Body of pancreas (tissue), 4 donors: ENCODE data around the gene PLXNB2. TPM values are rescaled to one million over a fixed set of nuclear protein-coding genes. Genes with fewer than 3 reads are reported as not detected.
A peak's percentile ranks its signal among the peaks of the same experiment; 100 is the strongest.

Experiments
- ATAC-seq: fragments of 150-250 bp; one replicate; pipeline ENCODE4 v1.9.1; 2016
- DNase-seq, 4 donors: peaks; one replicate each; pipeline ENCODE4 v3.0.0-alpha.2; 2019
- H3K27ac ChIP-seq, 4 donors: fragments of 200-600 bp; sonication (generic); 1 replicate in 3 of 4; 2 replicates in 1 of 4; pipeline versions ENCODE4 v1.5.1 to v1.6.1; 2016 to 2019; ENCODE audit warnings: mild to moderate bottlenecking in 1 of 4, mixed read lengths in 1 of 4, moderate library complexity in 1 of 4
- H3K27me3 ChIP-seq, 2 donors: fragments of 200-600 bp; sonication (generic); one replicate each; pipeline ENCODE4 v1.6.0; 2016; ENCODE audit warnings: mild to moderate bottlenecking in 1 of 2
- H3K36me3 ChIP-seq, 2 donors: fragments of 200-600 bp; sonication (generic); replicated peaks in 1 of 2; 2 replicates each; pipeline ENCODE4 v1.5.1; 2016; ENCODE audit warnings: low read depth in 2 of 2; ENCODE audit not compliant: insufficient read depth in 1 of 2
- H3K4me1 ChIP-seq: fragments of 200-600 bp; sonication (generic); one replicate; pipeline ENCODE4 v1.6.0; 2016
- H3K4me3 ChIP-seq, 2 donors: fragments of 200-600 bp; sonication (generic); 1 replicate in 1 of 2; 2 replicates in 1 of 2; pipeline ENCODE4 v1.5.1; 2016 to 2019
- H3K9me3 ChIP-seq, 3 donors: fragments of 200-600 bp; sonication (generic); 1 replicate in 2 of 3; 2 replicates in 1 of 3; pipeline ENCODE4 v1.5.1; 2016
- POLR2A ChIP-seq, 3 donors: fragments of 450-650 bp; IDR thresholded peaks; one replicate each; pipeline ENCODE4 v1.6.1; 2016; ENCODE audit warnings: antibody characterized with exemption in 3 of 3, mild to moderate bottlenecking in 2 of 3
- WGBS, 2 donors: methylation state at CpG; one replicate each; pipeline ENCODE4 v1.1.5; 2017; 5-methylcytosine and 5-hydroxymethylcytosine counted together
- intact Hi-C: fragments of 100-400 bp; cut with DNase I; formaldehyde crosslinking; loops from one replicate; pipeline ENCODE4 v1.15.1; 2023
- total RNA-seq, 2 donors: library from RNA; depleted of rRNA; stranded (reverse); fragments of >200 nt; gene quantifications; one replicate each; pipeline ENCODE4 v1.1.0, GENCODE V29; 2016
- TF ChIP-seq, protein P1 (sequence below), 7 experiments: fragments of 450-650 bp in 4 of 7; fragments of 200-600 bp in 3 of 7; sonication (generic) in 3 of 7; IDR thresholded peaks; one replicate each; pipeline ENCODE4 v1.5.1; 2016 to 2019; ENCODE audit warnings: antibody characterized with exemption in 7 of 7

Gene PLXNB2
- total RNA-seq, 2 donors from 2014 or later = 113 to 140 TPM

DNA sequence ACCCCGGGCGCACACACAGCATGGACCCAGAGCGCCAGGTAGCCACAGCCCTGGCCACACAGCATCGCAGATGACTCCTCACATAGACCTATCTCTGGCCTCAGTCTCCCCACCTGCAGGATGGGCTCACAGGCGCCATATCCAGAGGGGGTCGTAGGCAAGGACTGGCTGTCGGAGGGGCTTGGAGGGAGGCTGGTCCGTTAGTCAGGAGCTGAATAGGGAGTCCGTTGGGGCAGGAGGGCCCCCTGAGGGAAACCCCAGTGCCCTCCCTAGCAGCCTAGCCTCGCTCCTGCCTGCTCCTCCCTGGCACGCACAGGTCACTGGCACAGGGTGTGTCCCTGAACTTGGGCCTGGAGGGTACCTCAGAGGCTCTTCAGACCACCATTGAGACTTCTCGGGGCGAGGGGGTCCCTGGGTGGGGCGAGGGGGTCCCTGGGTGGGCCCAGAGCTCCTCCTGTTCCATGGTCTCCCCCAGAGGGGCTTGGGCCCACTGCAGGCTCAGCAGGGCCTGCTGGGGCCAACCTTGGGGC lies 2.0 kb downstream of the PLXNB2 start:
- Histone ChIP-seq H3K4me1 (peaks cover 74% of the 10 kb centered on the region), H3K9me3 (no peaks in the 10 kb centered on the region), H3K4me3 (no peak overlapping the region), H3K27me3 (no peaks in the 10 kb centered on the region), H3K27ac (peak overlapping the region; percentile 82 to 91 (median 87)), H3K36me3 (no peaks in the 10 kb centered on the region)
- intact Hi-C loops = no loop called here
- no peak for TF ChIP-seq POLR2A (IDR thresholded peaks at IDR 0.05)
- TF ChIP-seq, protein P1, sequence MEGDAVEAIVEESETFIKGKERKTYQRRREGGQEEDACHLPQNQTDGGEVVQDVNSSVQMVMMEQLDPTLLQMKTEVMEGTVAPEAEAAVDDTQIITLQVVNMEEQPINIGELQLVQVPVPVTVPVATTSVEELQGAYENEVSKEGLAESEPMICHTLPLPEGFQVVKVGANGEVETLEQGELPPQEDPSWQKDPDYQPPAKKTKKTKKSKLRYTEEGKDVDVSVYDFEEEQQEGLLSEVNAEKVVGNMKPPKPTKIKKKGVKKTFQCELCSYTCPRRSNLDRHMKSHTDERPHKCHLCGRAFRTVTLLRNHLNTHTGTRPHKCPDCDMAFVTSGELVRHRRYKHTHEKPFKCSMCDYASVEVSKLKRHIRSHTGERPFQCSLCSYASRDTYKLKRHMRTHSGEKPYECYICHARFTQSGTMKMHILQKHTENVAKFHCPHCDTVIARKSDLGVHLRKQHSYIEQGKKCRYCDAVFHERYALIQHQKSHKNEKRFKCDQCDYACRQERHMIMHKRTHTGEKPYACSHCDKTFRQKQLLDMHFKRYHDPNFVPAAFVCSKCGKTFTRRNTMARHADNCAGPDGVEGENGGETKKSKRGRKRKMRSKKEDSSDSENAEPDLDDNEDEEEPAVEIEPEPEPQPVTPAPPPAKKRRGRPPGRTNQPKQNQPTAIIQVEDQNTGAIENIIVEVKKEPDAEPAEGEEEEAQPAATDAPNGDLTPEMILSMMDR (IDR thresholded peaks at IDR 0.05) = no peak
- ATAC-seq (no peak), DNase-seq (no peak)
- WGBS, 2 donors = 49 to 59% methylated on average over 4 to 11 of the region's 14 CpGs

DNA sequence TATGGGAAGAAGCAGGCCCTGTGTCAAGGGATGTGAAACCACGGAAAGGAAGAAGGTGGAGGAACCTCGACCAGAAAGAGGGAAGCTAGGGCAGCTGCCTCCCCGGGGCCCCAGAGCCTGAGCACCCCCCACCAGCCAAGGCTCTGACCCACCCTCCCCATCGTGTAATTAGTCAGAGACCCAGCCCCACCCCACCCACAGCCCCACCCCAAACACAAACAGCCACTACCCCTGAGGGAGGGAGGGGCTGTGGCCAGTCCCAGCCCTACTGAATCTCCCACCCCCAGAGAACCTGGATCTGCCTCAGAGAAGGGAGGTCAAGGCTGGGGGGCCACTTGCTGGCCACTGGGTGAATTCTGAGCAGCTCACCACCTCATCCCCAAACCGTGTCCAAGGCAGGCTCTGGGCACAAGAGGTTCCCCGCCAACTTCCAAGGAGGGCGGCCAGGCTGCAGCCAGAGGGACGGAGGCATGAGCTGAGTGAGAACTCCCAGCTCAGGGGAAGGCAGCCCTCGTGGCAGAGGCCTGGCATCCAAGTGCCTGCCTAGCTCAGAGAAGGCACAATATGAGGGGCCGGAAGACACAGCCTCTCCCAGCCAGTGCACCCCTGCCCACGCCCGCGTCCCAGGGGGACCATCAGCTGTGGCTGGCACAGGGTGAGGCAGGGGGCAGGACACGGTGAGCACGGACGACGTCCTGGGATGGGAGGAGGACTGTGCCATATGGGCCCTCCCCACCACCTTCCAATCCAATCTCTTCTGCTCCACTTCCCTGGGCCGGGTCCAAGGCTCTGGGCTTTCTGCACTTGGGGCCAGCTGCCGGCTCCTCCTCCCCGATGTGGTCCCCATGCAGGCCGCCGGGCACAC lies 2.7 kb downstream of the PLXNB2 start:
- Histone ChIP-seq H3K4me1 (peaks cover 81% of the 10 kb centered on the region), H3K27ac (peak overlapping the region; percentile 82 to 91 (median 87)), H3K4me3 (no peak overlapping the region), H3K36me3 (no peaks in the 10 kb centered on the region), H3K27me3 (no peaks in the 10 kb centered on the region), H3K9me3 (no peaks in the 10 kb centered on the region)
- ATAC-seq (no peak), DNase-seq (peak in 3 of 4 donors; percentile 56 to 66 (median 59))
- TF ChIP-seq, protein P1 (IDR thresholded peaks at IDR 0.05) = no peak
- TF ChIP-seq POLR2A (IDR thresholded peaks at IDR 0.05) = no peak
- 53 to 56% methylated on average over 20 to 22 of the region's 22 CpGs for WGBS, 2 donors
- intact Hi-C loops = no loop called here

DNA sequence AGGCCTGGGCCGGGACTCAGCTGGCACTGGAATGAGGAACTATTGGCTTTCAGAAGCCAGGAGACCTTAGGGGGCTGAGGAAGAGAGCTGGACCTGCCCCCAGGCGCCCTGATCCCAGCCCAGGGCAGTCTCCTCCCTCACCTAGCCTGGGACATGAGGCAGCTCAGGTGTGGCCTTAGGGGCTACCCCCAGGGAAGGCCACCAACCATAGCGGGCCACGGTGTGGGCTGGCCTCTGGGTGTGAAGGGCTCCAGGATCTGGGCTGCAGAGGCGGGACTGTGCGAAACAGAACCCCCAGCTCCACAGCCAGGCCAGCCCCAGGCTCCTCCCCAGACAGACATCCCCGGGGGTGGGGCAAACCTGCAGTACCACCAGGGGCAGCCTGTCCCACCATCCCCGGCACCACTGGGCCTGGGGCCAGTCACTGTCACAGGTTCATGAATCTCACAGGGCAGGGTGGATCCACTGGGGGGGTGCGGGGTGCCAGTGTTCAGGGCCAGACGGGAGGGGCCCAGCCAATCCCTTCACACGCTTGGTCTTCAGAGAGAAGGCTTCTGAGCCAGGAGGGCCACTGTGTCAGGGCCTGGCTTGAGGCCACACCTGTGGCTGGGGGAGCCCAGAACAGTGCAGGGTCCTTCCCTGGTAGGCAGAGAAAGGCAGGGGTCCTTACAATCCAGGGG lies 3.5 kb downstream of the PLXNB2 start:
- peaks cover 79% of the 10 kb centered on the region for H3K4me1 ChIP-seq
- intact Hi-C loops = no loop called here
- no peaks in the 10 kb centered on the region for H3K36me3 ChIP-seq
- peak; percentile 47 to 73 (median 59) for DNase-seq
- H3K9me3 ChIP-seq = no peaks in the 10 kb centered on the region
- WGBS, 2 donors = 59 to 67% methylated on average over 3 to 9 of the region's 11 CpGs
- no peak overlapping the region for H3K4me3 ChIP-seq
- peak; percentile 32 for ATAC-seq
- no peaks in the 10 kb centered on the region for H3K27me3 ChIP-seq
- peak overlapping the region; percentile 82 to 91 (median 87) for H3K27ac ChIP-seq
- peak; percentile 20 to 62 (median 45) for TF ChIP-seq POLR2A (IDR thresholded peaks at IDR 0.05)
- TF ChIP-seq, protein P1 (IDR thresholded peaks at IDR 0.05) = no peak

DNA sequence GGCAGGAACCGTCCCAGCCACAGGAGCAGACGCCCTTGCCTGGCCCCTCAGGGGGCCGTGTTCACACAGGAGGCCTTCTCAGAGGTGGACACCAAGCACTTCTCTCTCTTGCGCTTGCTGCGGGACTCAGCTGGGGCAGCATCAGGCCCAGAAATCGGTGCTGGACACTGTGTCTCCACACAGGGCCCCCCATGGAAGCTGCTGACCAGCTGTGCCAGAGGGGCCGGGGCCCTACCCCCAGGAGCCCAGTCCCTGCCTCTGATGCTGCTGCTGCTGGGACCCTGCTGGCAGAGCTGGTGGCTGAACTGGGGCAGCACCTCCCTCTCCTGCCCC lies 4.0 kb downstream of the PLXNB2 start:
- Histone ChIP-seq H3K27me3 (no peaks in the 10 kb centered on the region), H3K4me1 (peaks cover 83% of the 10 kb centered on the region), H3K36me3 (no peaks in the 10 kb centered on the region), H3K4me3 (no peak overlapping the region), H3K9me3 (no peaks in the 10 kb centered on the region), H3K27ac (peak overlapping the region; percentile 82 to 91 (median 87))
- intact Hi-C loops = no loop called here
- no peak for TF ChIP-seq POLR2A (IDR thresholded peaks at IDR 0.05)
- TF ChIP-seq, protein P1 (IDR thresholded peaks at IDR 0.05) = no peak
- 66% methylated on average over 7 of the region's 7 CpGs; no CpG with 5 or more reads in 1 of the 2 donors for WGBS, 2 donors
- no peak for DNase-seq
- no peak for ATAC-seq
